ENCODE measurements around the gene MTSS2. TPM values are rescaled to one million over a fixed set of nuclear protein-coding genes. Genes with fewer than 3 reads are reported as not detected.

Gene MTSS2
- total and polyA plus RNA-seq, 2 of the 4 experiments (the other 2 are of a cell fraction) = 9.1 to 86.2 TPM

DNA sequence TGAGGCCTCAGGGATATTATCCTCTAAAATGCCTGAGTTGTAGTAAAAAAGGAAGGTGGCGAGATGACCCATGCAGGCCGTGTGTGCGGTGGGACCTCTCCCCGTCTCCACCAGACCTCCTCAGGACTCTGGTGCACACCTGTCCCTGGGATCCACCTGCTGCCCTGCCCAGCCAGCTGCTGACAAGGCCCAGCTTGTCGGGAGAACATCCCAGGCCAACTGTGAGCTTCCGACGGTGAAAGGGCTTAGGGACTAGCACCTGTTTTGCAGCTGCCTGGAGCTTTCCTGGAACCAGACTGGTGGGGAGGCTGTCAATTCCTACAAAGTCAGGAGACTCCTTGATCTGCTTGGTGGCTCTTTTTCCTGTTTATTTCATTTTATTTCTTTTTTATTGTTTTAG, 27.9 kb downstream of the MTSS2 start:
- H2BK15ac ChIP-seq (ENCODE audit: low read depth, low read length) = no peak overlapping the region
- ATAC-seq (ENCODE audit: low read depth) (no peak), DNase-seq (no peak)
- no peak overlapping the region for H4K91ac ChIP-seq (ENCODE audit: insufficient read depth, low read depth, low read length)
- WGBS, 2 experiments (ENCODE audit: extremely low coverage in 2 of 2, insufficient read length in 1 of 2) = 96% methylated on average over 4 of the region's 7 CpGs; no CpG with 5 or more reads in 1 of the 2 experiments
- no peaks in the 10 kb centered on the region for H3K9me3 ChIP-seq (ENCODE audit: control insufficient read depth, insufficient read depth, low read length)
- dilution Hi-C loops (cut with HindIII; ENCODE audit: low sequenced_read_pairs, unreplicated experiment) (no loop called here), in situ Hi-C loops (cut with MboI; ENCODE audit: low sequenced_read_pairs) (no loop called here), intact Hi-C loops (cut with micrococcal nuclease) (no loop called here)
- CTCF ChIA-PET = interaction anchor here (0.7 kb wide), 1 partner anchor 113 kb away, joined by 3 read pairs; no protein-coding TSS in a partner anchor
- no peak overlapping the region for H4K8ac ChIP-seq (ENCODE audit: low read depth in 2 of 2, low read length in 2 of 2)
- H3K4me1 ChIP-seq (ENCODE audit: control insufficient read depth, insufficient read depth, low read length) = peaks cover 3% of the 10 kb centered on the region; the same call in 1 of the 2 replicates
- H2BK5ac ChIP-seq (ENCODE audit: low read depth, low read length, poor library complexity, severe bottlenecking) = no peak overlapping the region
- H3K9ac ChIP-seq (ENCODE audit: low read depth, low read length) = no peak overlapping the region
- no peak overlapping the region for H3K4me3 ChIP-seq (ENCODE audit: insufficient read depth, low read depth, low read length)
- no peak overlapping the region for H2BK20ac ChIP-seq (ENCODE audit: low read depth, low read length)
- no peak overlapping the region for H2AK9ac ChIP-seq (replicated peaks; ENCODE audit: low read depth, low read length, poor library complexity)
- peaks cover 0 to 11% of the 10 kb centered on the region in 2 experiments; a peak in 2 of 4 replicates for H3K79me1 ChIP-seq (ENCODE audit: low read depth in 1 of 2, low read length in 2 of 2)
- H3K4me2 ChIP-seq (ENCODE audit: low read depth, low read length) = no peak overlapping the region
- no peaks in the 10 kb centered on the region for H3K9me1 ChIP-seq (ENCODE audit: insufficient read depth, low read length)
- no peaks in the 10 kb centered on the region for H3K27me3 ChIP-seq (ENCODE audit: control insufficient read depth, insufficient read depth, low read length)
- H3K27ac ChIP-seq (ENCODE audit: insufficient read depth, low read length) = no peak overlapping the region
- H2AFZ ChIP-seq (replicated peaks; ENCODE audit: low read length, poor library complexity) = no peak overlapping the region
- H2AK5ac ChIP-seq (ENCODE audit: low read depth, low read length) = no peak overlapping the region
- H3K23ac ChIP-seq (ENCODE audit: low read depth, low read length) = no peak overlapping the region
- H4K20me1 ChIP-seq (ENCODE audit: insufficient read depth, low read length) = peaks cover 28% of the 10 kb centered on the region
- no peak overlapping the region for H3K18ac ChIP-seq (ENCODE audit: low read depth, low read length)
- TF ChIP-seq NFE2L2 (IDR thresholded peaks at IDR 0.05; ENCODE audit: low read depth, low read length) (no peak), POLR2A (IDR thresholded peaks at IDR 0.05; ENCODE audit: low read depth, low read length) (no peak)
- POLR2A ChIA-PET (ENCODE audit: unreplicated experiment) = no interaction called here
- no peak overlapping the region for H4K5ac ChIP-seq (ENCODE audit: low read depth, low read length)
- BruUV-seq (replicated peaks) = no TSS peak
- H3K36me3 ChIP-seq (ENCODE audit: control insufficient read depth, insufficient read depth, low read length) = peaks cover 10% of the 10 kb centered on the region; the same call in 1 of the 2 replicates
- no peak overlapping the region for H3K14ac ChIP-seq (replicated peaks; ENCODE audit: low read depth, low read length)
- H2BK120ac ChIP-seq (ENCODE audit: low read depth, low read length) = no peak overlapping the region
- no peak overlapping the region for H3K4ac ChIP-seq (ENCODE audit: low read depth, low read length)
- no peak overlapping the region for H3K56ac ChIP-seq (ENCODE audit: extremely low read depth, insufficient read depth, low read length)

Measured in IMR-90 (cell line).